Stimulated activated CD4-positive, alpha-beta T cell treated with anti-CD3 and anti-CD28 coated beads, Interleukin-2, amount 100 ng/mL, for 4 hours (primary cell): ENCODE data around the gene UMODL1.

ENCODE experiments used
- DNase-seq: peaks from one replicate; pipeline ENCODE4 v3.0.0-alpha.2; 2020; ENCODE audit warnings: low read depth

The UMODL1 gene

DNA sequence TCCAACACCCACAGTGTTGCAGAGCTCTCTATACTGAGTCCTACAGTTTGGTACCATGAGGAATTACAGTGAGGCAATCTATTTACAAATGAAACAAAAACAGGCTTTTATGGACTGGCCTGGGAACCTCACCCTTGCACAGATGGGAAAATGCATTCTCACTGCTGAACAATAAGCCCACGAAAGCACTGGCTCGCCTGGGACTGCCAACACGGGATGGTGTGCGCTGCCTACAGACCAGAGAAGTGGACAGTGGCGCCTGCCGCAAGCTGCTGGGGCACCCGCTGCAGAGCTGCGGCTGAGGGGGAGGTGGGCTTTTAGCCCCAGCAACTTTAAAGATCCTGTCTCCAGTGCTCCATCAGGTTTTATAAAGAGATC, 119.4 kb downstream of the UMODL1 start:
- DNase-seq: no peak

GRCh38 chr21:42191064-42191463, 119.9 kb downstream of the UMODL1 start:
- no peak for DNase-seq

GRCh38 chr21:42191696-42192595, 120.8 kb downstream of the UMODL1 start:
- no peak for DNase-seq
